Astrocyte (in vitro differentiated cells and primary cell): Measurements from ENCODE around the gene IPPK.

Experiments
- CTCF ChIP-seq: IDR thresholded peaks from 2 replicates; pipeline ENCODE4 v1.5.1; 2011; ENCODE audit warnings: low read depth, mild to moderate bottlenecking, inconsistent platforms, low read length, moderate library complexity; ENCODE audit not compliant: insufficient read depth
- EZH2 ChIP-seq: IDR thresholded peaks from 2 replicates; pipeline ENCODE4 v1.6.1; 2012; ENCODE audit warnings: mild to moderate bottlenecking, low read length, inconsistent platforms; ENCODE audit not compliant: insufficient read depth

- TF ChIP-seq CTCF (no peak), EZH2 (no peak)
Observed at GRCh38 chr9:92654481-92655301, 15.2 kb downstream of the IPPK start.
